ENCODE data around the gene SHISA9.

DNA sequence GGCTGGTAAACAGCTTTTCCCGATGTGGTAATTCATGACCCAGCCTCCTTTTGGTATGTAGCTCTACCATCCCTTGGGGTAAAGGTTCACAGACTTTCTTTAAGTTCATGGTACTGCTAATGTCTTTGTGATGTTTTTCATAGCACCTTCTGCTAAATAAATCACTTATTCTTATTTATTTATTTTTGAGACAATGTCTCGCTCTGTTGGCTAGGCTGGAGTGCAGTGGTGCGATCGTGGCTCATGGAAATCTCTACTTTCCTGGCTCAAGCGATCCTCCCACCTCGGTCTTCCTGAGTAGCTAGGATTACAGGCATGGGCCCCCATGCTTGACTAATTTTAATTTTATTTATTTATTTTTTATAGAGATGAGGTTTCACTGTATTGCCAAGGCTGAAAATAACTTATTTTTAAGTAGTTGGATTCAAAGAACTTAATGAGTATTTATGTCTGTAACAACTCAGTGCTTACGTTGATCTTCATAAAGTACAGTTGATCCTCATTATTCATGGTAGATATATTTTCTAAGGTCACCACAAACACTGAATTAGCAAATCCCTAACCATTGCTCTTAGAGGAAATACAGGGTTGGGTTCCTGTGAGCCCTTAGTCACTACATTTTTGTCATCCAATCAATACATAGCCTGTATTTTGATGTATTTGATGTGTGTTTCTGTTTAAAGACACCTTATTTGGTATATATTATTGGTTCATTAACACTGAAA lies 97.1 kb downstream of the SHISA9 start:
- TF ChIP-seq, protein P1, sequence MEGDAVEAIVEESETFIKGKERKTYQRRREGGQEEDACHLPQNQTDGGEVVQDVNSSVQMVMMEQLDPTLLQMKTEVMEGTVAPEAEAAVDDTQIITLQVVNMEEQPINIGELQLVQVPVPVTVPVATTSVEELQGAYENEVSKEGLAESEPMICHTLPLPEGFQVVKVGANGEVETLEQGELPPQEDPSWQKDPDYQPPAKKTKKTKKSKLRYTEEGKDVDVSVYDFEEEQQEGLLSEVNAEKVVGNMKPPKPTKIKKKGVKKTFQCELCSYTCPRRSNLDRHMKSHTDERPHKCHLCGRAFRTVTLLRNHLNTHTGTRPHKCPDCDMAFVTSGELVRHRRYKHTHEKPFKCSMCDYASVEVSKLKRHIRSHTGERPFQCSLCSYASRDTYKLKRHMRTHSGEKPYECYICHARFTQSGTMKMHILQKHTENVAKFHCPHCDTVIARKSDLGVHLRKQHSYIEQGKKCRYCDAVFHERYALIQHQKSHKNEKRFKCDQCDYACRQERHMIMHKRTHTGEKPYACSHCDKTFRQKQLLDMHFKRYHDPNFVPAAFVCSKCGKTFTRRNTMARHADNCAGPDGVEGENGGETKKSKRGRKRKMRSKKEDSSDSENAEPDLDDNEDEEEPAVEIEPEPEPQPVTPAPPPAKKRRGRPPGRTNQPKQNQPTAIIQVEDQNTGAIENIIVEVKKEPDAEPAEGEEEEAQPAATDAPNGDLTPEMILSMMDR (IDR thresholded peaks at IDR 0.05; ENCODE audit: poor library complexity), result no peak
- TF ChIP-seq EZH2 (IDR thresholded peaks at IDR 0.05; ENCODE audit: borderline replicate concordance) (no peak), EZH2phosphoT487 (IDR thresholded peaks at IDR 0.05; ENCODE audit: low read depth, severe bottlenecking, unreplicated experiment) (no peak)

Data from hepatocyte (in vitro differentiated cells).